ENCODE results near the gene GPR158.

GPR158 gene

DNA sequence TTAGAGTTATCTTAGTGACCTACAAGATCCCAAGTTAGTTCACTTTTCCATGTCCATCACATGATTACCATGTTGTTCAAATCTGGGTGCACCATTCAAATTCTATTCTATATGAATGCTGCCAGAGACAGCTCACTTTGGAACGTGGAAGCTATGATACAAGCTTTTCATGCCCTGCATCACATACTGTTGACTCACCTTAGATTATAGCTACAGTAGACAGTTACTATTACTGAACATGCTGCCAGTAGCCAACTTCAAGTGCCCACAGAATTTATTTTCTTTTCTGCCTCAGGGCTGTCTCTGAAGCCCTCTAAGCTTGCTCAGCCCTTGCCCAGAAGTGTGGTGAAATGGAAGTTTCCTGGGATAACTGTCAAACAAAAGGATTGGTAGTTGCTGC, 231.1 kb downstream of the GPR158 start:
- DNase-seq (ENCODE audit: low read depth): no peak

DNA sequence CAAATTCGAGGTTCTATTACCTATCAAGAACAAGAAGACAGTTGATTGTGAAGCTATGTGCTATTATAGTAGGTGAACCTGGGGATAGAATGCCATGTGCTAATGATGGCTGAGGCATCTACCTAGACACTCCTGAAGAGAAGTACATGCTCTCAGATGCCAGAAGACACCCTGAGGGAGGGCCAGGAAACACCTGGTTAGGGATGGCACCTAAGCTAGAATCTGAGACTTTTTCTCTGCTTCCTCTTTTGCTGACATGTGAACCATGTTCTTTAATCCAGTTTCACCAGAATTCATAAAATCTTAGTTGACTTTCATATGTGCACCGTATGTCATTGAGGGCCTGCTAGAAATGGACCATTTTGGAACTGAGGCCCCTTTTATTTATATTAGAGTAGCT, 242.8 kb downstream of the GPR158 start:
- DNase-seq (ENCODE audit: low read depth): no peak

DNA sequence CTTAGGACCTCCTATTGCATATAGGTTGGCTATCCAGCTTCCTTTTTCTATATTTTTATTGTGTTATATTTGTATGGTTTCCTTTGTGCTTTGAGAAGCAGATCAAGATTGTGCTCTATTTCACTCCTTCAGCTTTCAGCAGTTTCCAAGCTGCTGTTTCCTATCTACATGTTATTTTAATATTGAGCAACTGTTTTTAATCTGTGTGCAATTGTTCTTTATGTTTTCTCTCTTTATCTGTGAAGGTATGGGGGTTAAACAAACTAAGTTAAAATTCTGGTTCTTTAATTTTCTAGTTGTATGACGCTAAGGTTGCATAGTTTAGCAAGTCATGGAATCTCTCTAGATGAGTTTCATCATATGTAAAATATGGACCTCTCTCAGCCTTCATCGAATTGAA, 251.0 kb downstream of the GPR158 start:
- DNase-seq (ENCODE audit: low read depth): no peak

DNA sequence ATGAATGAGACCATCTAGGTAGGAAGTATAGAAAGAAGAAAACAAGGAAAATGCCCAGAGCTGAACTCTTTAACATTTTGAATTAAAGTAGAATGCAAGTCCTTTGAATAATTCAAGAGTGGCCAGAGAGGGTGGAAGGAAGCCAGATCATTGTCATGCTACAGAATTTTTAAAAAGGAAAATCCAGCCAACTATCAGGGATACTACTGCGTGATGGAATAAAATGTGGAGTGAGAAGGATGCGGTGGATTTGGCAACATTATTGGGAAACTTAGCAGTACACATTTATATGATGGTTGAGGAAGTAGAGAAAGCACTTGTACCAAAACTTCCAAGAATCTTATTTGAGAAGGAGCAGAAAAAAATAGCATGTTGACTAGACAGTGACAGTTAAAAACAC, 261.6 kb downstream of the GPR158 start:
- DNase-seq (ENCODE audit: low read depth): no peak

DNA sequence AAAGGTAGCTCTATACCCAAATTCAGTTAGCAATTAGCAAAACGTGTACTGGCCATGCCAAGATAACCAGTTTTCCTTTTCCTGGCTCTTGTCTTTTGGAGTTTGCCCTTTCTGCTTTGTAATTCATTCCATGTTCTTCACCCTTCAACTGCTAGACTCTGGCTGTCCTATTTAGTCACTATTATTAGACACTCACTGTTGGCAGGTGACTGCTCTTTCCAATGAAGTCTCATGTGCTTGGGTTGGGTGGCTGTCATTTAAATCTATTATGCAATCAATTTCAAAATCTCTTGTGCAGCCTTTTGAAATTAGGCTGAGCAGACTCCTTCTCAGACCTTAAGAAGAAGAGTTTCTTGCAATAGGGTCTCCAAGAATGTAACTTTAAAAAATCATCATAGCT, 266.5 kb downstream of the GPR158 start:
- DNase-seq (ENCODE audit: low read depth): no peak

GRCh38 chr10:25444266-25444665, 269.5 kb downstream of the GPR158 start:
- no peak for DNase-seq (ENCODE audit: low read depth)

DNA sequence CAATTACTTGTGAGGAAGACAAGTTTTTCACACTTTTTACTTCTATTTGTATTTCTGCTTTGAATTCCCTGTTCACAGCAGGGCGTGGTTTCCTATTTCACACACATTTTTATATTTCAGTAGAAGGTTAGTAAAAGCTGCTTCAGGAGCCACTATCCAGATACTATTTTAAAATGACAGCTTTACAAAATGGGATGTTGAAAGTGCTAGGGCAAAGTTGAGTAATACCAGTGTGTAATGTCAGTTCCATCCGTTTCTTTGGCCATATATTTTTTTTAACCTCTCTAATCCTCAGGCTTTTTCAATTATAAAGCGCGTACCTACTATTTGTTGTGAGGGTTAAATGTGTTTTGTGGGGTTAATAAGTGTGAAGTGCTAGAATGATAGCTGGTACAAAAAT, 276.6 kb downstream of the GPR158 start:
- no peak for DNase-seq (ENCODE audit: low read depth)

GRCh38 chr10:25453619-25454018, 278.8 kb downstream of the GPR158 start:
- DNase-seq (ENCODE audit: low read depth): no peak

- DNase-seq (ENCODE audit: low read depth): no peak
These were observed 281.3 kb downstream of the GPR158 start for GRCh38 chr10:25455980-25456567.

- no peak for DNase-seq (ENCODE audit: low read depth)
These were observed 282.8 kb downstream of the GPR158 start for GRCh38 chr10:25457552-25457951.

GRCh38 chr10:25465582-25466372, 291.0 kb downstream of the GPR158 start:
- no peak for DNase-seq (ENCODE audit: low read depth)

DNA sequence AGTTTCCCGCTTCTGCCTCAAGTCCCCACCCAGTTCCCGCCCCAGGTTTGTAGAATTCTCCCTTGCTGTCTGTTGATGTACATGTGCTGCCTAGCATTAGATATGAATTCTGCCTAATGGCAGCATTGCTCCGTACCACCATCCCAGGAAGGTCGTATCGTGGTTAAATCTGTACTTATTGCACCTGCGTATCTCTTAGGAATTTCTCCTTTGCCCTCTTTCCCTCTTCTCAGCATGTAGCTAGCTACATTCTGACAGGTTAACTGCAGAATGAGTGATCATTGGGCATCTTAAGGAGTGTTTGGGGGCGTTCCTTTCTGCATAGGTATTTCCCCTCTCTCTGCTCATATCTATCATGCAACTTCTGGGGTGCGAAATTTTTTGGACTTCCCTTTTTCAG, 293.1 kb downstream of the GPR158 start:
- DNase-seq (ENCODE audit: low read depth): no peak

GRCh38 chr10:25481467-25481866, 306.7 kb downstream of the GPR158 start:
- DNase-seq (ENCODE audit: low read depth): no peak

DNA sequence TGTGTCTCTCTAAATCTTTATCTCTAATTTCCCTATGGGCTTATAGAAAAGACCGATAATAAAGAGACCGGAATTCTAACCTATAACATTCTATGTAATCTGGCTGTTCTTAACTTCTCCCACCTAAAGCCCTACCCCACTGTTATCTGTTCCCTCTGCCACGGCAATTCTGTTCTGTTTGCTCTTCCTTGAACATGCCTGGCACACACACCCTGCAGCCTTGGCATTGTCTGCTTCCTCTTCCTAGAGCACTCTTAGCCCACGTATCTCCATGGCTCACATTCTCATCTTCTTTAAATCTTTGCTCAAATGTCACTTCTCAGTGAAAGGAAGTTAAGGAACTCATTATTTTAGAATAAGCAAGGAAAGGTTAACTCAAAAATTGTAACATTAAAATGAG, 309.2 kb downstream of the GPR158 start:
- no peak for DNase-seq (ENCODE audit: low read depth)

GRCh38 chr10:25487266-25487665, 312.5 kb downstream of the GPR158 start:
- DNase-seq (ENCODE audit: low read depth): no peak

DNA sequence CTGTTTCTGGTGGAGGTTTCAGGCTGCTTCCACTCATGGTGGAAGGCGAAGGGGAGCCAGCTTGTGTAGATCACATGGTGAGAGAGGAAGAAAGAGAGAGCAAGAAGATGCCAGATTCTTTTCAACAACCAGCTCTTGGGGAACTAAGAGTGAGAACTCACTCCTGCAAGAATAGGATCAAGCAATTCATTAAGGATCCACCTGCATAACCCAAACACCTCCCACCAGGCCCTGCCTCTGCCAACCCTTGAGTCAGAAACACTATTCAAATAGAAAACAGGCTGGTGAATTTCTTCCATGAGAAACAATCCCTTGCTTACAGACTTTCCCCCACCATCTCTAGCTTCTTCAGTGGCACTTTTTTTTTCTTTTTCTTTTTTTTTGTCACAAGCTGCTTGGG, 317.2 kb downstream of the GPR158 start:
- no peak for DNase-seq (ENCODE audit: low read depth)

- no peak for DNase-seq (ENCODE audit: low read depth)
These were observed 317.9 kb downstream of the GPR158 start for GRCh38 chr10:25492680-25493079.

GRCh38 chr10:25493122-25493893, 318.5 kb downstream of the GPR158 start:
- DNase-seq (ENCODE audit: low read depth): no peak

DNA sequence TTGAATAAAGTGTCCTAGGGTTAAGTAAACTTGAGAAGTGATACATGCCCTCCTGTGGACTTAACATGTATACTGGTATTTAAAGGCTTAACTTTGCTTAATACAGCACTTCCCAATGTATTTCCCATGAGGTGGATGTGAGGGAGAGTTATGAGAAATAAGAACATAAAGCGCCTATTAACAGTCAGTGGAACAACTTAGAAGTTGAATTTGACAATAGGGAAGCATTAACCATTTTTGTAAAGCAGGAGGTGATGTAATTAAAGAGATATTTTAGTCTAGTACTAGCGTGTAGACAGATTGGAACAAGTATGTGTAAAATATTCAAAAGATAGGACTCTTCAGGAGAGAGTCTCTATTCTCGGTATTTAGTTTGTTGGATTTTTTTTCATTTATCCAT, 322.4 kb downstream of the GPR158 start:
- no peak for DNase-seq (ENCODE audit: low read depth)

DNA sequence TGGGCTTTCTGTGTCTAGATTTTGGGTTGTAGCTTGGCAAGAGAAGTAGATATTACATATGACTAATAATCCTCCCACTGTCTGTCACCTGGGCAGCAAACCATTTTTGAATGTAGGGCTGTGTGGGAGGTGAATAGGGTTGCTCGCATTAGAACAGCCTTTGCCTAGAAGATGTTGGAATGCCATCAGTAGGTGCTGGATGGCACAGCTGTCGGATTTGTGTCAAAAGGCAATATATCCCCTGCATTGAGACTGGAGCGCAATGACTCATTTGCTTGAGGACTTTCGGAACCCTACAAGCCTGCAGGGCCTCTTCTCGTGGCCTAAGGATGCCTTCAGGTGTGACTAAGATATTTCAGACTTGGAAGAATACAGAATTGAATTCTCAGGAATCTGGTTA, 323.8 kb downstream of the GPR158 start:
- no peak for DNase-seq (ENCODE audit: low read depth)

GRCh38 chr10:25501912-25502311, 327.1 kb downstream of the GPR158 start:
- no peak for DNase-seq (ENCODE audit: low read depth)

GRCh38 chr10:25502453-25502852, 327.7 kb downstream of the GPR158 start:
- DNase-seq (ENCODE audit: low read depth): no peak

- DNase-seq (ENCODE audit: low read depth): no peak
These were observed 329.5 kb downstream of the GPR158 start for GRCh38 chr10:25504306-25504705.
